B cell (primary cell): ENCODE measurements around the gene CACNB2. TPM values are rescaled to one million over a fixed set of nuclear protein-coding genes. Genes with fewer than 3 reads are reported as not detected.
"Not testable (repeated sequence)": the region's sequence is repeated elsewhere in the genome, so short reads cannot be mapped to it uniquely, and the experiment has no call there.

ENCODE experiments used
- ATAC-seq: fragments of 200-7000 bp; cut with Tn5 transposase; one replicate; pipeline ENCODE4 v1.10.0; 2021; ENCODE audit warnings: low read depth, mild to moderate bottlenecking, moderate number of reproducible peaks, moderate library complexity
- CTCF ChIA-PET: fragments of 350-600 bp; sonication (Branson Sonifier 250); formaldehyde crosslinking; loops from one replicate; lab custom pipeline; 2021; ENCODE audit warnings: antibody characterized with exemption, inconsistent platforms; lab: Charles Lee
- POLR2A ChIA-PET: fragments of 350-600 bp; sonication (Branson Sonifier 250); formaldehyde crosslinking; loops from one replicate; lab custom pipeline; 2021; ENCODE audit warnings: antibody characterized with exemption; lab: Charles Lee
- DNase-seq: peaks from one replicate; pipeline ENCODE4 v3.0.0; 2013
- H2AFZ ChIP-seq: 2 replicates; pipeline ENCODE4 v1.6.1; 2012; ENCODE audit warnings: mild to moderate bottlenecking, low read depth, low read length; ENCODE audit not compliant: insufficient read depth, poor library complexity, severe bottlenecking
- H3K27ac ChIP-seq, 2 donors: 1 replicate in 1 of 2; 2 replicates in 1 of 2; pipeline ENCODE4 v1.5.1; 2012 to 2013; ENCODE audit warnings: low read length in 2 of 2, mild to moderate bottlenecking in 2 of 2, moderate library complexity in 1 of 2
- H3K27me3 ChIP-seq, 4 experiments: fragments of 200-600 bp in 1 of 4; sonication (generic) in 1 of 4; replicated peaks in 1 of 4; 1 replicate in 2 of 4; 2 replicates in 2 of 4; pipeline versions ENCODE4 v1.6.1 to v1.7.0; 2013 to 2016; ENCODE audit warnings: low read length in 3 of 4, mild to moderate bottlenecking in 2 of 4, mixed read lengths in 1 of 4, moderate library complexity in 1 of 4; ENCODE audit not compliant: insufficient read depth in 4 of 4, control insufficient read depth in 3 of 4; ENCODE audit errors: control extremely low read depth in 1 of 4
- H3K36me3 ChIP-seq, 2 experiments: replicated peaks in 1 of 2; 1 replicate in 1 of 2; 2 replicates in 1 of 2; pipeline versions ENCODE4 v1.6.1 to v1.7.1; 2013; ENCODE audit warnings: low read length in 1 of 2; ENCODE audit not compliant: insufficient read depth in 2 of 2, control insufficient read depth in 1 of 2; ENCODE audit errors: control extremely low read depth in 1 of 2, extremely low read depth in 1 of 2
- H3K4me1 ChIP-seq, 2 donors: fragments of 200-600 bp in 1 of 2; sonication (generic) in 1 of 2; 1 replicate in 1 of 2; 2 replicates in 1 of 2; pipeline versions ENCODE4 v1.5.1 to v1.6.1; 2013 to 2017; ENCODE audit warnings: low read length in 2 of 2; ENCODE audit not compliant: control insufficient read depth in 2 of 2, insufficient read depth in 2 of 2
- H3K4me2 ChIP-seq: replicated peaks from 2 replicates; pipeline ENCODE3; 2012; ENCODE audit warnings: mild to moderate bottlenecking, low read depth, low read length; ENCODE audit not compliant: poor library complexity, severe bottlenecking
- H3K4me3 ChIP-seq, 5 experiments: fragments of 200-600 bp in 1 of 5; sonication (generic) in 1 of 5; 1 replicate in 3 of 5; 2 replicates in 2 of 5; pipeline versions ENCODE4 v1.5.1 to v1.7.0; 2011 to 2016; ENCODE audit warnings: low read length in 4 of 5, mild to moderate bottlenecking in 4 of 5, low read depth in 2 of 5, control low read depth in 1 of 5, moderate library complexity in 1 of 5; ENCODE audit not compliant: insufficient read depth in 1 of 5; ENCODE audit errors: control extremely low read depth in 1 of 5, extremely low read depth in 1 of 5
- H3K79me2 ChIP-seq: fragments of 200-600 bp; sonication (generic); one replicate; pipeline ENCODE4 v1.6.0; 2016; ENCODE audit warnings: low read length; ENCODE audit not compliant: control insufficient read depth, insufficient read depth
- H3K9ac ChIP-seq: fragments of 200-600 bp; sonication (generic); 2 replicates; pipeline ENCODE4 v1.6.1; 2017; ENCODE audit warnings: mild to moderate bottlenecking, low read length, moderate library complexity
- H3K9me3 ChIP-seq, 3 donors: one replicate each; pipeline versions ENCODE4 v1.6.1 to v1.7.1; 2013; ENCODE audit warnings: low read length in 2 of 3; ENCODE audit not compliant: control insufficient read depth in 2 of 3, insufficient read depth in 1 of 3; ENCODE audit errors: control extremely low read depth in 1 of 3
- H4K20me1 ChIP-seq: 2 replicates; pipeline ENCODE4 v1.6.0; 2012; ENCODE audit warnings: mild to moderate bottlenecking, low read length; ENCODE audit not compliant: insufficient read depth, control insufficient read depth, poor library complexity, severe bottlenecking
- H3K27ac Mint-ChIP-seq: one replicate; pipeline ENCODE4 v1.8.0; 2021; ENCODE audit warnings: mixed read lengths
- H3K27me3 Mint-ChIP-seq: one replicate; pipeline ENCODE4 v1.8.0; 2021; ENCODE audit warnings: mixed read lengths
- H3K4me1 Mint-ChIP-seq: one replicate; pipeline ENCODE4 v1.8.0; 2021; ENCODE audit warnings: mixed read lengths
- H3K4me3 Mint-ChIP-seq: one replicate; pipeline ENCODE4 v1.8.0; 2021; ENCODE audit warnings: mixed read lengths
- H3K9me3 Mint-ChIP-seq: one replicate; pipeline ENCODE4 v1.8.0; 2022; ENCODE audit warnings: mixed read lengths; ENCODE audit not compliant: insufficient read depth
- CTCF ChIP-seq: fragments of 200-600 bp; IDR thresholded peaks from one replicate; pipeline ENCODE4 v1.8.0; 2022; ENCODE audit warnings: antibody characterized with exemption, mild to moderate bottlenecking
- EZH2 ChIP-seq: IDR thresholded peaks from 2 replicates; pipeline ENCODE4 v1.6.1; 2012; ENCODE audit warnings: borderline replicate concordance, low read depth, mild to moderate bottlenecking, moderate library complexity, low read length; ENCODE audit not compliant: insufficient read depth, poor library complexity, severe bottlenecking
- WGBS: methylation state at CpG from one replicate; pipeline ENCODE4 v1.1.5; 2013; ENCODE audit warnings: missing lambda C conversion rate; ENCODE audit not compliant: insufficient coverage; 5-methylcytosine and 5-hydroxymethylcytosine counted together
- intact Hi-C: fragments of 100-400 bp; cut with micrococcal nuclease; formaldehyde crosslinking; loops from one replicate; pipeline ENCODE4 v1.10.0; 2022
- polyA plus RNA-seq: library from polyadenylated mRNA; depleted of rRNA; stranded (reverse); fragments of >200 nt; gene quantifications from 2 replicates; pipeline ENCODE4 v1.2.3, GENCODE V29; 2012
- total RNA-seq, 2 donors: library from RNA; stranded (reverse); fragments of 120-200 nt in 1 of 2; gene quantifications; 1 replicate in 1 of 2; 2 replicates in 1 of 2; pipeline versions ENCODE4 v1.2.3 to v1.2.4, GENCODE V29; 2013 to 2022

CACNB2 gene
- total and polyA plus RNA-seq, 2 donors (not counting 1 experiment from before 2014, with no cell fraction given), result not detected

GRCh38 chr10:18567343-18567856 lies 427.2 kb downstream of the CACNB2 start:
- Mint-ChIP-seq H3K4me3 (no peak overlapping the region), H3K9me3 (no peaks in the 10 kb centered on the region), H3K4me1 (no peaks in the 10 kb centered on the region), H3K27ac (no peak overlapping the region), H3K27me3 (no peaks in the 10 kb centered on the region)
- Histone ChIP-seq H3K27ac (no peak overlapping the region), H3K9ac (no peak overlapping the region), H3K79me2 (no peaks in the 10 kb centered on the region), H3K4me3 (no peak overlapping the region), H3K4me1 (no peaks in the 10 kb centered on the region), H4K20me1 (no peaks in the 10 kb centered on the region), H3K36me3 (peaks cover 0 to 2% of the 10 kb centered on the region in 2 experiments), H3K27me3 (no peaks in the 10 kb centered on the region), H2AFZ (no peak overlapping the region), H3K9me3 (peaks cover 14 to 91% (median 23%) of the 10 kb centered on the region in 3 donors), H3K4me2 (no peak overlapping the region)
- intact Hi-C loops, result no loop called here
- WGBS, result 97% methylated on average over 3 of the region's 3 CpGs
- no peak for ATAC-seq
- ChIA-PET CTCF (no interaction called here), POLR2A (no interaction called here)
- no peak for DNase-seq
- no peak for TF ChIP-seq EZH2
- no peak for TF ChIP-seq CTCF

- H3K27me3 Mint-ChIP-seq, POLR2A ChIA-PET, H4K20me1 ChIP-seq, H3K4me3 Mint-ChIP-seq, H2AFZ ChIP-seq, CTCF ChIA-PET, ATAC-seq, intact Hi-C loops, H3K9ac ChIP-seq, H3K27ac Mint-ChIP-seq, H3K36me3 ChIP-seq, DNase-seq, H3K4me3 ChIP-seq, H3K4me1 Mint-ChIP-seq, H3K79me2 ChIP-seq, H3K27ac ChIP-seq, H3K4me2 ChIP-seq, H3K9me3 Mint-ChIP-seq, H3K27me3 ChIP-seq, H3K4me1 ChIP-seq: not testable (repeated sequence)
- peaks cover 10 to 63% (median 12%) of the 10 kb centered on the region in 3 donors for H3K9me3 ChIP-seq
- WGBS, result 100% methylated on average over 2 of the region's 2 CpGs
Observed at GRCh38 chr10:18570386-18570785, 430.2 kb downstream of the CACNB2 start.
